ENCODE measurements around the gene IGF2BP2. TPM values are rescaled to one million over a fixed set of nuclear protein-coding genes. Genes with fewer than 3 reads are reported as not detected.

Gene IGF2BP2
- polyA plus RNA-seq, 2 of the 4 experiments (the other 2 are of a cell fraction), result 2.2 to 6.1 TPM

DNA sequence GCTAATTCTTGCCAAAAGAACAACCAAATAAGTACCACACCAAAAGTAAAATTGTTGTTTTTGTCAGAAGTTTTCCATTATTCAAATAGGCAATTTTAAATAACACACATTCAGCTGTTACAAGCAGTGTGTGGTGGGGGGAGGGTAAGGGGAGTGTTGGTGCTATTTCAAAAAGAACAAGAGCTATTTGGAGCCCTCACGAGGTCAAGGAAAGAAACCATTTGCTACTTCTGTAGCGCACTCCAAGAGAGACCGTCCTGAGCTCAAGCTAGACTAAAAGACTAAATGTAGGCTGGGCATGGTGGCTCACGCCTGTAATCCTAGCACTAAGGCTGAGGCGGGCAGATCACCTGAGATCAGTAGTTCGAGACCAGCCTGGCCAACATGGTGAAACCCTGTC lies 21.2 kb upstream of the IGF2BP2 start:
- POLR2A ChIA-PET, result no interaction called here
- no peak for ATAC-seq

GRCh38 chr3:185844051-185844450 lies 19.2 kb upstream of the IGF2BP2 start:
- FAIRE-seq (no peak), DNase-seq (ENCODE audit: low read depth in 1 of 2, low spot score in 1 of 2) (no peak), ATAC-seq (no peak)
- no peak overlapping the region for H3K27ac ChIP-seq
- no peak overlapping the region for H3K4me2 ChIP-seq
- ChIA-PET CTCF (no interaction called here), POLR2A (no interaction called here)
- TF ChIP-seq, protein P1, sequence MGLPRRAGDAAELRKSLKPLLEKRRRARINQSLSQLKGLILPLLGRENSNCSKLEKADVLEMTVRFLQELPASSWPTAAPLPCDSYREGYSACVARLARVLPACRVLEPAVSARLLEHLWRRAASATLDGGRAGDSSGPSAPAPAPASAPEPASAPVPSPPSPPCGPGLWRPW (IDR thresholded peaks at IDR 0.05), result no peak
- TF ChIP-seq NPAS2 (CRISPR knock-in tag; IDR thresholded peaks at IDR 0.05; ENCODE audit: borderline replicate concordance) (no peak), HMGXB4 (CRISPR knock-in tag; IDR thresholded peaks at IDR 0.05; ENCODE audit: borderline replicate concordance) (no peak), BHLHE40 (IDR thresholded peaks at IDR 0.05; ENCODE audit: low read depth, low read length) (no peak), ZC3H11A (IDR thresholded peaks at IDR 0.05) (no peak), TP53 (CRISPR knock-in tag; IDR thresholded peaks at IDR 0.05) (no peak), ESRRA (IDR thresholded peaks at IDR 0.05; ENCODE audit: borderline replicate concordance, low read length) (no peak)
- H3K9me3 ChIP-seq, result no peaks in the 10 kb centered on the region
- 81% methylated on average over 3 of the region's 3 CpGs for WGBS (ENCODE audit: missing lambda C conversion rate)
- H3K4me1 ChIP-seq, result no peaks in the 10 kb centered on the region
- H3K4me3 ChIP-seq, result no peak overlapping the region

More for the DNA sequence above, 21.2 kb upstream of the IGF2BP2 start:
- DNase-seq (ENCODE audit: low read depth in 1 of 2, low spot score in 1 of 2) (no peak), FAIRE-seq (no peak)
- no peaks in the 10 kb centered on the region for H3K9me3 ChIP-seq
- no peak for TF ChIP-seq MAZ (IDR thresholded peaks at IDR 0.05; ENCODE audit: borderline replicate concordance, low read depth, low read length)
- TF ChIP-seq REST (IDR thresholded peaks at IDR 0.05), result no peak
- TF ChIP-seq MAFK (IDR thresholded peaks at IDR 0.05; ENCODE audit: partially characterized antibody), result no peak
- TF ChIP-seq RARB (CRISPR knock-in tag; IDR thresholded peaks at IDR 0.05), result no peak
- no peak for TF ChIP-seq RNF2 (IDR thresholded peaks at IDR 0.05; ENCODE audit: borderline replicate concordance, low read depth)
- TF ChIP-seq, protein P2, sequence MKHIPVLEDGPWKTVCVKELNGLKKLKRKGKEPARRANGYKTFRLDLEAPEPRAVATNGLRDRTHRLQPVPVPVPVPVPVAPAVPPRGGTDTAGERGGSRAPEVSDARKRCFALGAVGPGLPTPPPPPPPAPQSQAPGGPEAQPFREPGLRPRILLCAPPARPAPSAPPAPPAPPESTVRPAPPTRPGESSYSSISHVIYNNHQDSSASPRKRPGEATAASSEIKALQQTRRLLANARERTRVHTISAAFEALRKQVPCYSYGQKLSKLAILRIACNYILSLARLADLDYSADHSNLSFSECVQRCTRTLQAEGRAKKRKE (CRISPR knock-in tag; IDR thresholded peaks at IDR 0.05; ENCODE audit: low read depth), result no peak
- no peak for TF ChIP-seq NR3C1 (IDR thresholded peaks at IDR 0.05)
- TF ChIP-seq PHF8 (IDR thresholded peaks at IDR 0.05; ENCODE audit: borderline replicate concordance, low read depth), result no peak
- TF ChIP-seq, protein P1 (IDR thresholded peaks at IDR 0.05), result no peak
- no peak for TF ChIP-seq RCOR1 (IDR thresholded peaks at IDR 0.05; ENCODE audit: low read depth, low read length)
- TF ChIP-seq KDM1A (IDR thresholded peaks at IDR 0.05; ENCODE audit: low read depth), result no peak
- TF ChIP-seq ZFP36 (IDR thresholded peaks at IDR 0.05; ENCODE audit: borderline replicate concordance, partially characterized antibody), result no peak
- TF ChIP-seq MYC (IDR thresholded peaks at IDR 0.05; ENCODE audit: borderline replicate concordance, low read length), result no peak
- no peak for TF ChIP-seq ZSCAN20 (CRISPR knock-in tag; IDR thresholded peaks at IDR 0.05)
- no peak for TF ChIP-seq HMGXB4 (CRISPR knock-in tag; IDR thresholded peaks at IDR 0.05; ENCODE audit: borderline replicate concordance)
- TF ChIP-seq JUN (IDR thresholded peaks at IDR 0.05), result no peak
- no peak for TF ChIP-seq FOXS1 (CRISPR knock-in tag; IDR thresholded peaks at IDR 0.05)
- H3K4me2 ChIP-seq, result no peak overlapping the region
- CTCF ChIA-PET, result interaction anchor here (1.7 kb wide), 1 partner anchor 186 kb away, joined by 4 read pairs; no protein-coding TSS in a partner anchor
- no peaks in the 10 kb centered on the region for H3K4me1 ChIP-seq
- H3K27ac ChIP-seq, result no peak overlapping the region
- H3K4me3 ChIP-seq, result no peak overlapping the region
- WGBS (ENCODE audit: missing lambda C conversion rate), result 84% methylated on average over 6 of the region's 6 CpGs

Data from A549 (cell line).